ENCODE measurements around the gene DPT.

DPT gene

DNA sequence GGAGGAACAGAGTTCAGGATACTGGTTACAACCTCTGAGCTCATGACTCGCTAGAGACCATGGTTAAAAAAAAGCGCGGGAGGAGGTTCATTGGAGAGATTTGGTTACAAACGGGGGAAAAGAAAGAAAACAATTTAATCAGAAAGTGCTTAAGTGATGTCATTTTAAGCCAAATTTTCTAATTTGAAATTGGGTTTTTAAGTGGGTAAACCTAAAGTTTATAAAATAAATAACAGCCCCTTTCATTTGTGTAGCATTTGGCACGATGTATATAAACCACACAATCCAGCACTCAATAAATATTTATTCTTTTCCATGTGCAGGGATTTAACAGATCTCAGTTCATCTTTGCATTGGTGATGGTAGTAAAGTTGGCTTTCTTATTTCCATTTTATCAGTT lies 7.0 kb upstream of the DPT start:
- DNase-seq (ENCODE audit: low read depth in 2 of 2), result no peak

DNA sequence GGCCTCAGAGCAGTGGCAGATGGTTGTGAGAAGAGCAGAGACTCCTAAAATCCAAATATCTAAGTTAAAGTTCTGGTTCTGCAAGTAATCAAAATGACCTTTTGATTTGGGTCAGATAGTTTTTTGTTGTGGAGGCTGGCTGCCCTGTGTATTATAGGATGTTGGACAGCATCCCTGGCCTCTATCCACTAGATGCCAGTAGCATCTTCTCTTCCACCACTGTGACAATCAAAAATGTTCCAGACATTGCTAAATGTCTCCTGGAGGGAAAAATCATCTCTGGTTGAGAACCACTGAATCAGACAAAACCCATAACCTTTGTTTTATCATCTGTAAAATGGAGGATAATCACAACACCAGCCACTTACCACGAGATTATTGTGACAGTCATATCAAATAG lies 5.9 kb upstream of the DPT start:
- DNase-seq (ENCODE audit: low read depth in 2 of 2), result no peak

DNA sequence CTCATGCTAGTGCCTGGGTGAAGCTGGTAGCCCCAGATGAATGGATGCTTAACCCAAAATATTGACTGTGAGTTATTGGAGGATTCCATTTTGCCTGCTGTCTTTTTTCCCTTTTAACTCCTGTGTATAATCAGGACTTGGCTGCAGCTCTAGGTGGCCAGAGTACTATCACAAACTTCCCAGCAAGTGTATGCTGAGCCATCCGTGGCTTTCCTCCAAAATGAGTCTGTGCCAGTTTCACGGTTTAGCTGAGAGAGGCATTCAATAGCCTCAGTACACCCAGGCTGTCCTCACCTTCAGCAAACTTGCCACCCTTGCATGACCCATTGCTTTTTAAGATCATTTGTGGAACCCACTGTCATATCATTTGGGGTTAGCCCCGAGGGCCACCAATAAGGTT lies 5.3 kb upstream of the DPT start:
- no peak for DNase-seq (ENCODE audit: low read depth in 2 of 2)

DNA sequence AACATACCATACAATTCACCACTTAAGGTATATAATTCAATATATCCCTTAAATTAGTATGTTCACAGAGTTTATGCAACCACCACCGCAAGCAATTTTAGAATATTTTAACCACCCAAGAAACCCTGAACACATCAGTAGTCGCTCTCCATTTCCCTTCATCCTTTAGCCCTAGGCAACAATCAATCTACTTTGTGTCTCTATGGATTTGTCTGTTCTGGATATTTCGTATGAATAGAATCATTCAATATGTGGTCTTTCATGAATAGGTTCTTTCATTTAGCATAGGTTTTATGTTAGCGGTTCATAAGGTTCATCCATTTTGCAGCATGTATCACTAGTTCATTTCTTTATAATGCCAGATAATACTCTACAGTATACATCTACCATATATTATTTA lies 4.2 kb upstream of the DPT start:
- no peak for DNase-seq (ENCODE audit: low read depth in 2 of 2)

DNA sequence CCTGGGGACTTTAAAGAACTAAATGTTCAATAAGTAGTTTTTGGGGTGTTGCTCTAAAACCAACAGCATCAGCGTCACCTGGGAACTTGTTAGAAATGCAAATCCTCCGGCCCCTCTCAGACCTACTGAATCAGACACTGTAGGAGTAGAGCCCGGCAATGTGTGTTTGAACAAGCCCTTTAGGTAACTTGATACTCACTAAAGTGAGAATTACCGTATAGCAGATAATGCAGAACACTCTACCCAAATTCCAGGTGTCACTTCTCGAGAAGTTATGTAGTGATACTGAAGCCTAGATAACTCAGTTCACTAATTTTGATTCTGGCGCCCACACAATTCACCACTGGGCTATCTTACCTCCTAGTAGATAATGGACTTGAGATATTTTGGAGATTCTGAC lies 3.7 kb upstream of the DPT start:
- no peak for DNase-seq (ENCODE audit: low read depth in 2 of 2)

DNA sequence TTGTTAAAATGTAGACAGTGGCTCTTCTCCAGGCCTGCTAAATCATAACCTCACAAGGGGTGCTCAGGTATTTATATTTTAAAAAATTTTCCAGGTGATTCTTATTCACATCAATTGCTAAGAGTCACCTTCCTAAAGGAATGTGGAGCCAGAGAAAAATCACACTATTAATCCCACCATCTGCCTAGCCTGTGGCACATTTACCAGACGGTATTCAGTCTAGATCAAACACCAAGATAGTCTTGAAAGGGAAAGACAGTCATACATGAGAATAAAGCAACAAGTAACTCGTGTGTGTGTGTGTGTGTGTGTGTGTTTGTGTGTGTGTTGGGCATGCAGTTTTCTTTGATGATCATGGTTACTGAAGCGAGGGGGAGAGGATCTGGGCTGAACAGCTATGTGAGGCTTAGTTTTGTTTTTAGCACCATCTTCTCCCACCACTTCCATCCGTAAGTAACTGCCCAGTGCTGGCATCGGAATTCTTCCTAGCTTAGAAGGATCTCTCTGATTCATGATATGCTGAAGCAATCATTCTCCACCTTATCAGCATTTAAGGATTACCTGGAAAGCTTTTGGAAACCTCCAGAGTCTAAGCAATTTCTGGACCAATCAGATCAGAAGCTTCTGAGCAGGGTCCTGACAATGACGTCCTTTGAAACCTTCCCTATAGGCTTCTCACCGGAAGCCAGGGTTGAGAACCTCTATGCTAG lies 2.4 kb upstream of the DPT start:
- DNase-seq (ENCODE audit: low read depth in 2 of 2), result no peak

DNA sequence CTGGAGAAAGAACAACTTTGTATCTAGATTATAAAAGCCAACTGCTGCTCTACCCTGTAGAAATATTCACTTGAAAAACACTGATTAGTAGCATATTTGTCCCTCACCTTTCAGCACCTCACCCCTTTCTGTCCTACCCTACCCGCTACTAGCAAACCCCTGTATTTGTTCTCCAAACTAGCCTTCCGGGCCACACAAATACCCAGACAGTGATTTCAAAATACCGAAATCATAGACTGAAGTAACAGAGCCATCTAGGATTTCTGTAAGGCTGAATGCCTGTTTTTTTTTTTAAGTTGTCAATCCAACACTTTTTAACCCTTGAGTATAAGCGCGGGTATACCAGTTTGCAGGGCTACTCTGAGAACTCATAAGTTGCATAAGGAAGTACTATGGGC lies 398 bp upstream of the DPT start:
- DNase-seq (ENCODE audit: low read depth in 2 of 2), result no peak

DNA sequence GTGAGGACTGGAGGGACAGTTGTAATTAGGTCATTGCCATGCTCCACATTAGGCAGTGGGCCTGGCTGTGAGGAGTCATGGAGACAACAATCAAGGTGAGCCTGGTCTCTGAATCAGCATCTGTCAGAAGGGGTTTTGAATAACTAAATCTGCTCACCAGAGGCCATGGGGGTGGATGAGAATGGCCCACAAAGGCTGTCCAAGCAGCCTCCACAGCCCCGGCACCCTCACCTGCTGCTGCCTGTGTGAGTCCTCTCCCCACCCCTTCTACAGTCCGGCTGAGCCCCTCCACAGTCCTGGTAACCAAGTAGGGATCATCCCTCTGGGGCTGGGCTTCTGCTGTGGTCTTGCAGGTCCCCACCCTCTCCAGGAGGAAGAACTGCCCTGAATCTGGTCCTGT lies 2.3 kb downstream of the DPT start:
- no peak for DNase-seq (ENCODE audit: low read depth in 2 of 2)

DNA sequence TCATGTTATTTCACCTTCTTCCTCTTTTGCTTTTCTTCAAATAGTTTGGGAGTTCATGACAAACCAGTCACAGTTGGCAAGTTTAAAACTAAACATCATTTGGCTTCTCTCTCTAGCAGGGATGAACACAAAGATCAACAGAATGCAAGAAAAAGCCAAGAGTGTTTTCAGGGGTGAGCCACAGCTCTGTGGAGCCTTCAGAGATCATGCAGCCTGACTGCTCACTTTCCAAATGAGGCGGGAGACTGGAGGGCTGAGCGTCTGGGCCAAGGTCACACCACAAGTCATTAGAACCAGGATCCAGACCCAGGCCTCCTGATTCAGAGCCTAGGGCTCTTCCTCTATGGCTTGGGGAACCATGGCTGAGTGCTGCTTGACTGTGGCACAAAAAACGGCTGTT lies 2.7 kb downstream of the DPT start:
- no peak for DNase-seq (ENCODE audit: low read depth in 2 of 2)

DNA sequence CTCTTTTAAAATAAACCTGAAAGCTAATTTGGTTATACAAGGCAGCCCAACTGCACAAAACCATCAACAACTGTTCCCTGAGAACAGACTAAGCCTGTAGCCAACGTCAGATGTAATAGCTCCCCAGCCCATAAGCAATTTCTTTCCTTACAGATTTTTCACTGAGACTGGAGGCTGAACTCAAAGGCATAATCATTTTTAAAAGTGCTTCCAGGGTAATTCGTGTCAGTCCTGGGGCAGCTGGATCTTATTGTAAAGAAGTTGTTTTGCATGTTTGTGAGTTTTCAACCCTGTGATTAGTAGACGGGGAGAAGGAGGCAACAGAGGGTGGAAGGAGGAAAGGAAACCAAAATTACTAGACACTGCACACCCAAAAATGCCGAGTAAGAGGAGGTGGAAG lies 3.2 kb downstream of the DPT start:
- no peak for DNase-seq (ENCODE audit: low read depth in 2 of 2)

DNA sequence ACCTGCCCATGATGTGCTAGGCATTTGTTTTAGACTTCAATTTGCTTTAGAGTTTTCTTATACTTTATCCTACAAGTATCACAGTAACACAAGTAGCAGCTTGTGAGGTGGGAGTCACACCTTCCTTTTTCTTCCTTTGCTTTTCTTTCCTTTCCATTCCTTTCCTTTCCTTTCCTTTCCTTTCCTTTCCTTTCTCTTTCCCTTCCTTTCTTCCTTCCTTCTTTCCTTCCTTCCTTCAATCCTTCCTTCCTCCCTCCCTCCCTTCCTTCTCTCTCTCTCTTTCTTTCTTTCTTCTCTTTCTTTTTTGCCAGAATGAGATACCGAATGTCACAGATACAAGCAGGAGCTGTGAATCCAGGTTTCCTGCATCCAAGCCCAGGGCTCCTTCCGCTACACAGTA lies 3.9 kb downstream of the DPT start:
- no peak for DNase-seq (ENCODE audit: low read depth in 2 of 2)

DNA sequence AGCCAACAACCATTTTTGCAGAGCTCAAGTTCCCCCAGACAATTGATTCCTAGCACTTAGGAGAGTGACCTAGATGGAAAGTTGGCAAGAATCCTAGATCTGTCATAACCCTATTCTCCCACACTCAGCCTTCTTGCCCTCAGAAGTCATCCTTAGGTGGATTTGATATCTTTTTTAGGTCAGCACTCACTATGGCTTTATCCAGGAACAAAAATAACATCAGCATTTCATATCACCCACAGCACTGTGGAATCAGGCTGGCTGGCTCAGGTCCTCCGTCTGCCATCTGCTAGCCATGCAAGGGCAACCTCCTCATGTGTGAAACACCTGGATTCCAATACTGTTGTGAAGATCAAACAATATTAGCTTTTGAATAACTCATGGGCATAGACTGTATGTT lies 6.0 kb downstream of the DPT start:
- no peak for DNase-seq (ENCODE audit: low read depth in 2 of 2)

DNA sequence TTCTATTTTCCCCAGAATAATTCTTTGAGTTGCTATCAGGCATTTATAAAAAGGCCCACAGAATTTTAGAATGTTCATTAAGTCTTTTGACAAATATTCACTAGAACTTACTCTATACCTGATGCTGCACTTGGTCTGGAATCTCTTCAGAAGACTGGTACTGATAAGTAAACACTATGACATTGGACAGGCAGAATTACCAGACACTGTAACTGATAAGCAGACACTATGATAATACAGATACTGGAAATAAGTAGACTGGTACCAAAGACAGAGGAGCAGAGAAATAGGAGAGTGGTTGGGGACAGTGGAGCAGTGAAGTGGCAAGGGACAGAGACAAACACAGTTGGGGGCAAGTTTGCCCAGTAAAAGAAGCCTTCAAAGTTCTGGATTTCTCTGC lies 8.2 kb downstream of the DPT start:
- no peak for DNase-seq (ENCODE audit: low read depth in 2 of 2)

DNA sequence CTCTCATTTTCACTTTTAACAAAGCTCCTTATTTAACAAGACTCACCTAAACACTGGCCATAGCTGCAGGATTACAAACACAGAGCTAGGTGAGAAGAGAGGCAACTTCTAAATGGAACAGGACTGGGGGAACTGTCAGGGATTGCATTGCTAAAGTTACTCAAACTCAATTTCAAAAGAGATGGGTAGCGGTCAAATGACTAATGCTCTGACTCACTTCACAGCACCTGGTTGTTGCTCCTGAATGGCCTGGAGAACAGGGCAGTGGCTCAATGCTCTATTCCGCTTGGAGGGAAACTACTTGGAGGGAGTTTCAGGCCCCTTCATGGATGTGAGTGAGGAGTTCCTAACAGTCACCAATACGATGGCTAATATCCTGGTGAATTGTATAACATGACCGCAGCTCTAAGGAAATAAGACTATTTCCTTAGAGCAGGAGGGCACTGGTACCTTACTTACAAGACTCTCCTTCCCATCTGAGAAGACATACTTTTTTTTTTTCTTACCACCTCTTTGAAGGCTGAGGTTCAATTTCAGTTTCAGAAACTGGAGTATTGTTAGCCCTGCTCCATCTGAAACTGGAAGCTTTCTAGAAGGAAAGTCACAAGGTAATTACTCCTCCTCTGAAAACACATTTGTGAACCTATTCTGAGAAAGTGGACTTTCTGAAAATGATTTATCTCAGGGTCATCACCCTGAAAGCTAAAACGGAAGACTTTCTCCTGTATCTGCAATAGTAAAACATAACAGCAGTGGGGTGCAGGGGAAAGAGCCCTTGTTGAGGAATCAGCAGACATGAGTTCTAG lies 9.5 kb downstream of the DPT start:
- no peak for DNase-seq (ENCODE audit: low read depth in 2 of 2)

DNA sequence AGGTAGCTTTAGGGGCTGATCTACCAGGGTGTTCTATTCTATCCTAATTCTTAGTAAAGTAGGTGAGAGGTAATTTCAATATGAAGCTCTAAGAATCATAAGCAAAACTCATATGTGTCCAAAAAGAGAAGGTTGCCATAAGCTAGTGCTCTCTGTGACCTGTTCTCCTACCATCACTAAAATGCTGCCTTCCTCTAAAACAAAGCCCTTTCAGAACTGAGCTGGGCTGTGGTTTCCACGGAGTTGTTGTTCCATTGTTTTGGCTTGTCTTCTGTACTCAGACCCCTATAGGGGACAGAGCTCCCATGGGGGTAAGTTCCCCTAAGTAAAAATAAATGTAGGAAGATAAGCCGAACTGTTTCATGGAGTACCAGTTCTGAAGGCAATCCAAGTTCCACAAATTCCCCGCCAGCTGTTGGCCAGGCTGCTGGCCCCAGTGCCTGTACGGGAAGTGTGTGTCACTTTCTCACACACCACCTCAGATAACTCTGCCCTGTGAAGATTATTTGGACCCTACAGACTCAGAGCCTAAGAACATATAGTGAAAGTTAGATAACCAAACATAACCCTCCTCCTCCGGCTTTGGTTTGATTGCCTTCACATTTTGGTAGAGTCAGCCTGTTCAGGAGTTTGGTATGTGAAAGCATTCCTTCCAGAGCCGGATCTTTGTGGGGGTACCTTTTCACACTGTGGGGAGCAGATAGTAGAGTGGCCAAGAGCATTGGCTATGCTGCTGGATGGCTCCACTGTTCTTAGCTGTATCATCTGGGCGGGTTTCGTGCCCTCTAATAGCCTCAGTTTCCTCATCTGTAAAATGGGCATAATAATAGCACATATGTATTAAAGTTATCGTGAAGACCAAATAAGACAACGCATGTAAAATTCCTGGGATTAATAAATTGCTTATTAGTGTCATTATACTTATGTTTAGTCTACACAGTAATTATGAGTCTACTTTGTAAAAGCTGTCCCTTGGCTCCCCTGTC lies 10.8 kb downstream of the DPT start:
- no peak for DNase-seq (ENCODE audit: low read depth in 2 of 2)

DNA sequence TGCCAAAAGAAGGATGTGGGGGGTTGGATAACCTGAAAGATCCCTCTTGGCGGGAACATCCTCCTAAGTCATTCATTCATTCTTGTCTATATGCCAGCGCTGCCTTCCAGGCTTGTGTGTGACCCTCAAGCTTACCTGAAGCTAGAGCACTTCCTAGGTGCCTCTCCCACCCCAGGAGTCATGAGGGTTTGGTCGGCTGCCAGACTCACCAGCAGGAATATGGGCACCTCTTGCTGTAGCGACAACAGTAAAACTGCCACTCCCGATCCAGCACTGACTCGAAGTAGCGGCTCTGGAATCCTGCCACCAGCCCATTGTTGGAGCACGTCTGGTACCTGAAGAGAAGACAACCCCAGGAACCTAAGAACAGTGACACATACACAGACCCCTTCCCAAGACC lies 15.0 kb downstream of the DPT start:
- DNase-seq (ENCODE audit: low read depth in 2 of 2), result no peak

DNA sequence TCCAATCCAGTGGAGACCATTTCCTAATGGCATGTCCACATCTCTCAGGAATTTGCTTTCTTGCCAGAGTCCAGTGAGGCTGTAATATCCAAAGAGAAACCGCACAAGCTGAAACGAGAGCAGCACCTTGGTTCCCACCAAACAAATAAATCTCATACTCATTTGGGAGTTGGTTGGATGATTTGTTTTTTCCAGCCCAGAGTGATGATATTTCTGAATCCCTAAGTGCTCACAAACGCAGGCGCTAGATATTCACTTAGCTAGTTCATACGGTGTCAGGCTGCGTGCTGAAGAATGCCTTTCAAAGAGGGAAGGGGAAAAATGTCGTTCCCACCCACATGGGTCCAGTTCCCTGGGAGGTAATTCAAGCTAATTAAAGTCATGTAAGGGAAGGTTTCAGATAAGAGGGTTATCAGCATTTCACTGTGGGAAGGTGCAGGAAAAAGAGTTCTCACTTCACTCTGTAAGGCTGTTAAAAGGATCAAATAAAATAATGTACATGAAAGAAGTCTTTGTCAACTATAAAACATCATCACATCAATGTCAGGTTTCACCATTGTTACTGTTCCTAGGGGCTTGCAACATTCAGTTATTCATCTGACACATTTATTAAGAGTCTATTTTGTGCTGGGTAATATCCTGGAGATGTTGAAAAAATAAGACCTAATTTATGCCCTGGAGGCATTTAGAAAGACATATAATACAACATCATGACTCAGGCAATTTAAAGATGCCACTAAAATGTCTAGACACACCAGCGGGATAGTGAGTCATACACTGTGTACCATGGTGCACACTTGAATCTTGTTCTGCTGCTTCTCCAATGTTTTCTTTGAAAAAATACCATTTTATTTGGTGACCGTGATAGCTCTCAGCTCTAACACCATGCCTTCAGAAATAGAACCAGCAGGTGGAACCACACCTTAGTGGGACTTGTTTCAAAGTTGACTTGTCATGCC lies 19.3 kb downstream of the DPT start:
- no peak for DNase-seq (ENCODE audit: low read depth in 2 of 2)

DNA sequence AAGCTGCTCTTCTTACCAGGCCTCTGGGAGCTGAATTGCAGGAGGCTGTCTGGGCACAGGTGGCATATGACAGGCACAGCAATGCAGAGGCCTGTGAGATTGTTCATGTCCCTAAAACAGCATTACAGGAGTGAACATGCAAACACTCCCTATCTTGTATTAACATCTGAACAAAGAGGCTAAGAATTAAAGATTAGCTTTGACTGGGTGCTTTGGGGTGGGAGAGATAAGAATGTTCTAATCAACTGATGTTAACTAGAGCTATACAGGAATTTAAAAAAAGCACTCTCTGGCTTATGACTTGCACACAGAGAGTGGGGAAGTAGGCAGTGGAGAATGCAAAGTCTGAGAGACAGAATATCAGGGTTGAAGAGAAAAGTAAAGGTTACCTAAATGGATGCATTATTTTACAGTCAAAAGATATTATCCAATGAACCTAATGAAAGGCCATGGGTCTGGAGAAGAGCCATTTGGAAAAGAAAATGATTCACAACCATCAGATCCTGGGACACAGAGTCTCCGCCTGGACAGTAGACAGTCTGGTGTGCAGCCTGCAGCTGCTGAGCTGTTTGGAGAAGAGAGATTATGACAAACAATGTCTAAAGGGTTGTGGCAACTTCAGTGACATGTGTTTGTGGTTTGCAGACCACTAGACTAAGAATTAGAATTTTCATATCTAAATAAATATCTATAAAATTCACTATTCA lies 20.2 kb downstream of the DPT start:
- DNase-seq (ENCODE audit: low read depth in 2 of 2), result no peak

DNA sequence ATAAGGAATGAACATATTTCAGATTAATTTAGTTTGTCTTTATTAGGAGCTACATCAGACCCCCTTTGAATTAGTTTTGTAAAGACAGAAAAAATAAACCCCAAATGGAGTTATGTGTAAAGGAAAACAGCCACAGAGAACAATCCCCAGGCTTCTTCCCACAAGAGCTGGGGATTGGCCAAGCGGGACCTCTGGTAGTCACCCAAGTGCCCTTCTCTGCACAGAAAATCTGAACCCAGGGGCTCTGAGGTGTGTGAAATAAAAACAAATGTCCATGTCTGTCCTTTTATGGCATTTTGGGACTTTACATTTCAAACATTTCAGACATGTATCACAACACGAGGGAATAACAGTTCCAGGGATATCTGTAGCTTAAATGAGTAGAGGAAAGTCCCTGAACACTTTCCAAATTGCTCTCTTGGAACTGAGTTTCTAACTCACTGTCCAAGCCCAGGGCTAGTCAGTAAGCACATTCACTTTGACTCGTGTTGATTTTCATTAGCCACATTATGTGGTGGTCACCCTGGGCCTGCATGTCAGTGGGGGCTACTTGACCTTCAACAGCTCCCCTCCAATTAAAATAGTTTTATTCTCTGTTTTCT lies 22.5 kb downstream of the DPT start:
- DNase-seq (ENCODE audit: low read depth in 2 of 2), result no peak

DNA sequence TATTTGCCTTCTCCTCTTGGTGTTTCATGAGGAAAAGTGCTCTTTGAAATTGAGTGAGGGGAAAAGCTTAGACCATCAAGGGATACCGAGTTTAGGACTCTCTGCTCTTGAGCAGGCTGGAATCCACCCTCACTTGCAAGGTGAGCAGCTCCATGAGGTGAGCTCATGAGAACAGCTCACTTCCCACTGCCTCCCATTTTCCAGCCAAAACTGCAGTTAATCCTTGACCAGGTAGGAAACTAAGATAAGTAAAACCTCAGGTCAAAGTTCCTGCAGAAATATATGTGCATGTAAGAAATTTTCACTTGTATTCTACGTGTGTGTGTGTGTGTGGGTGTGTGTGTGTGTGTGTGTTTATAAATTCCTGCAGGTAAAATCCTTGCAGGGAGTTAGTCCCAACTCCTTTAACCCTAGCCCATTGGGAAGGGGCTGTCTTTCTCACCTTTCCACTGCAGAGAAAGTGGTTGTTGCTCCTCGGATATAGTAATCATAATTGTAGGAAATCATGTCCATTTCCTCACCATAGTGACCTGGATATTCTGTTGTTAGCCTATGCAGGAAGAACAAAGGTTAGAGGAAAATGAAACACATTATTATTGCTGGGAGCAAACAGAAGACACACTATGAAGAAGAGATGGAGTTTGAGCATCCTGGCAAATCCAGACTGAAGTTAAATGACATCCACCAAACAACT lies 28.3 kb downstream of the DPT start:
- no peak for DNase-seq (ENCODE audit: low read depth in 2 of 2)
